NCI-H187 (cell line): ENCODE data around the gene TAPT1.
"Not testable (repeated sequence)": the region's sequence is repeated elsewhere in the genome, so short reads cannot be mapped to it uniquely, and the experiment has no call there.

Experiments used
- DNase-seq, 2 experiments: peaks; one replicate each; lab custom pipeline; 2025; lab: John Stamatoyannopoulos, UW

TAPT1 gene

GRCh38 chr4:16225863-16226815, at the start of gene TAPT1:
TSS of gene TAPT1 (minus strand) at chr4:16226471. CDS start at chr4:16226457, 14 bp downstream.
- peak in 1 of 2 experiments; percentile 67 for DNase-seq

- no peak for DNase-seq
Measured at GRCh38 chr4:16271411-16271810, 45.1 kb upstream of the TAPT1 start.

- DNase-seq: no peak
Measured at GRCh38 chr4:16270454-16271328, 44.4 kb upstream of the TAPT1 start.

- DNase-seq: not testable (repeated sequence)
Measured at GRCh38 chr4:16269742-16270453, 43.6 kb upstream of the TAPT1 start.

- no peak for DNase-seq
Measured at GRCh38 chr4:16269240-16269639, 43.0 kb upstream of the TAPT1 start.

GRCh38 chr4:16268290-16268689, 42.0 kb upstream of the TAPT1 start:
- DNase-seq: no peak

- no peak for DNase-seq
Measured at GRCh38 chr4:16267639-16268038, 41.4 kb upstream of the TAPT1 start.

- no peak for DNase-seq
Measured at GRCh38 chr4:16265820-16266219, 39.5 kb upstream of the TAPT1 start.

- DNase-seq: peak in 1 of 2 experiments; percentile 7
Measured at GRCh38 chr4:16264798-16265197, 38.5 kb upstream of the TAPT1 start.

- DNase-seq: no peak
Measured at GRCh38 chr4:16263056-16263455, 36.8 kb upstream of the TAPT1 start.

GRCh38 chr4:16262188-16262587, 35.9 kb upstream of the TAPT1 start:
- DNase-seq: no peak

GRCh38 chr4:16261313-16261878, 35.1 kb upstream of the TAPT1 start:
- no peak for DNase-seq

GRCh38 chr4:16259889-16260246, 33.6 kb upstream of the TAPT1 start:
- DNase-seq: no peak

GRCh38 chr4:16259241-16259888, 33.1 kb upstream of the TAPT1 start:
- DNase-seq: no peak

GRCh38 chr4:16257611-16258010, 31.3 kb upstream of the TAPT1 start:
- DNase-seq: no peak

GRCh38 chr4:16256343-16256742, 30.1 kb upstream of the TAPT1 start:
- no peak for DNase-seq

- no peak for DNase-seq
Measured at GRCh38 chr4:16255730-16256129, 29.5 kb upstream of the TAPT1 start.

- DNase-seq: no peak
Measured at GRCh38 chr4:16253127-16253960, 27.1 kb upstream of the TAPT1 start.

GRCh38 chr4:16250661-16251365, 24.5 kb upstream of the TAPT1 start:
- DNase-seq: no peak

- DNase-seq: no peak
Measured at GRCh38 chr4:16248605-16249004, 22.3 kb upstream of the TAPT1 start.
